NB4 (cell line): ENCODE data around the gene SLC28A2.

Experiments
- CTCF ChIP-seq: IDR thresholded peaks from one replicate; pipeline ENCODE4 v1.5.1; 2012; ENCODE audit warnings: low read depth, low read length
- MAX ChIP-seq: IDR thresholded peaks from 2 replicates; pipeline ENCODE4 v1.6.1; 2011; ENCODE audit warnings: low read depth, low read length
- MYC ChIP-seq: IDR thresholded peaks from 2 replicates; pipeline ENCODE4 v1.6.1; 2011; ENCODE audit warnings: low read depth, low read length
- POLR2A ChIP-seq: IDR thresholded peaks from 2 replicates; pipeline ENCODE4 v1.6.1; 2011; ENCODE audit warnings: mild to moderate bottlenecking; ENCODE audit not compliant: insufficient read length; ENCODE audit errors: extremely low read depth

DNA sequence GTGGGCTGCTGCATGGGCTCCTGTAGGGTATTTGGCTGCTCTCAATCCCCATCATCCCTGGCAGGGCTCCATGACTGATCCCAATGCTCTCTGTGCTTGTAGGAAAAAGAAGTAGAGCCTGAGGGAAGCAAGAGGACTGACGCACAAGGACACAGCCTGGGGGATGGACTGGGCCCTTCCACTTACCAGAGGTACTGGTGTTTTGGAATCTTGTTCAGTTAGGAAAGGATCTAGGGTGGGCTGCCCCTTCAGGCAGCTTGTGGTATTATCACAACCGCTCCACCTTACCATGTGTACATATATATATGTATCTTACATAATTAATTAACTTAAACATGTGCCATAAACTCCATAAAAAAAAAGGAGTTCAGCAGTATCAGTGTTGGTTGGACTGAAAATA lies 1.3 kb downstream of the SLC28A2 start:
- no peak for TF ChIP-seq MAX
- TF ChIP-seq CTCF, result peak; percentile 34
- no peak for TF ChIP-seq POLR2A
- no peak for TF ChIP-seq MYC
